HL-60 (cell line): ENCODE data around the gene DUSP22.

Source experiments
- DNase-seq, 2 experiments: peaks; one replicate each; pipeline ENCODE4 v3.0.0-alpha.2; 2010 to 2020; ENCODE audit warnings: low read depth in 1 of 2, low spot score in 1 of 2
- H3K27ac ChIP-seq: fragments of 250-450 bp; sonication (Bioruptor Pico); replicated peaks from 2 replicates; pipeline ENCODE4 v1.5.1; 2020; ENCODE audit warnings: mild to moderate bottlenecking, moderate library complexity
- H3K27me3 ChIP-seq: fragments of 250-450 bp; sonication (Bioruptor Pico); 2 replicates; pipeline ENCODE4 v1.5.1; 2021; ENCODE audit warnings: mild to moderate bottlenecking, moderate library complexity; ENCODE audit not compliant: insufficient read depth, poor library complexity, severe bottlenecking
- H3K4me3 ChIP-seq: replicated peaks from 2 replicates; pipeline ENCODE4 v1.5.1; 2011; ENCODE audit warnings: mild to moderate bottlenecking, control low read depth, low read length; ENCODE audit not compliant: insufficient read depth
- CTCF ChIP-seq: IDR thresholded peaks from one replicate; pipeline ENCODE4 v1.5.1; 2011; ENCODE audit warnings: low read length, control low read depth, inconsistent platforms; ENCODE audit not compliant: insufficient read depth
- GABPA ChIP-seq: IDR thresholded peaks from 2 replicates; pipeline ENCODE4 v1.6.1; 2012; ENCODE audit warnings: low read depth
- POLR2AphosphoS5 ChIP-seq: IDR thresholded peaks from 2 replicates; pipeline ENCODE4 v1.6.1; 2012; ENCODE audit warnings: low read depth
- REST ChIP-seq: IDR thresholded peaks from 2 replicates; pipeline ENCODE4 v1.6.1; 2012; ENCODE audit warnings: low read depth; ENCODE audit not compliant: insufficient replicate concordance
- SPI1 ChIP-seq: IDR thresholded peaks from 2 replicates; pipeline ENCODE4 v1.6.1; 2012; ENCODE audit warnings: low read depth, mild to moderate bottlenecking, borderline replicate concordance

The DUSP22 gene

GRCh38 chr6:282177-282866, 10.0 kb upstream of the DUSP22 start:
- H3K27me3 ChIP-seq = no peaks in the 10 kb centered on the region
- no peak for DNase-seq
- no peak overlapping the region for H3K4me3 ChIP-seq
- no peak overlapping the region for H3K27ac ChIP-seq
- TF ChIP-seq SPI1 = no peak
- no peak for TF ChIP-seq GABPA
- no peak for TF ChIP-seq POLR2AphosphoS5
- no peak for TF ChIP-seq REST
- no peak for TF ChIP-seq CTCF

GRCh38 chr6:282867-283416, 9.3 kb upstream of the DUSP22 start:
- Histone ChIP-seq H3K27me3 (no peaks in the 10 kb centered on the region), H3K4me3 (no peak overlapping the region), H3K27ac (no peak overlapping the region)
- TF ChIP-seq REST = no peak
- TF ChIP-seq GABPA = no peak
- no peak for TF ChIP-seq CTCF
- TF ChIP-seq POLR2AphosphoS5 = no peak
- TF ChIP-seq SPI1 = no peak
- no peak for DNase-seq

- no peak for TF ChIP-seq POLR2AphosphoS5
- TF ChIP-seq SPI1 = no peak
- no peak for TF ChIP-seq REST
- no peak for TF ChIP-seq GABPA
- no peak for TF ChIP-seq CTCF
- Histone ChIP-seq H3K27me3 (no peaks in the 10 kb centered on the region), H3K27ac (no peak overlapping the region), H3K4me3 (no peak overlapping the region)
- DNase-seq = no peak
These were observed 7.8 kb upstream of the DUSP22 start for GRCh38 chr6:284486-284885.
